ENCODE results near the gene PLEKHB1.

DNA sequence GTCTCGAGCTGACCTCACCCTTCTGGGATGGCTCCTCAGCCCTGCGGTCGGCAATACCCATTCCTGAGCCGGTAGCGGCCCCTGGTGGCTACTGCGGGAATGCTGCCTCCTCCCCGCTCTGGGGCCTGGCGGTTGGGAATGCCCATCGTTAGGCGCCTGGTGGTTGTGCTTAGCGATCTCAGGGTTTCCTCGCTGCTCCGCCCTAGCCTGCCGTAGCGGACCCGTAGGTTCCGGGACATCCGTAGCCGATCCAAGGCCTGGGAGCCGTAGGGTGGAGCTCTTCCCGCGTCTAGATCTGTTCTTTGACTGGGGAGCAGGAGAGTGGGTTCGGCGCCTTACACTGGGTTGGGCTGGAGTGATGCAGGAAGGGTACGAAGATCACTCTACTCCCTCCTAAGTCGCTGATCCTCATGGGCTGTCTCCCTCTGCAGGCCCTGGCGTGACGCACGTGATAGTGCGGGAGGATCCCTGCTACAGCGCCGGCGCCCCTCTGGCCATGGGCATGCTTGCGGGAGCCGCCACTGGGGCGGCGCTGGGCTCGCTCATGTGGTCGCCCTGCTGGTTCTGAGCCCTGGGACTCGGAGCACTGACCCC lies 14.8 kb downstream of the PLEKHB1 start:
- no peak for TF ChIP-seq EZH2 (IDR thresholded peaks at IDR 0.05; ENCODE audit: insufficient read depth, poor library complexity, severe bottlenecking)
- no peak for TF ChIP-seq EZH2phosphoT487 (IDR thresholded peaks at IDR 0.05; ENCODE audit: insufficient read depth, low read depth)

Measured in GM23248 (cell line).